ENCODE data around the gene CELA1. TPM values are rescaled to one million over a fixed set of nuclear protein-coding genes. Genes with fewer than 3 reads are reported as not detected.
"Not testable (repeated sequence)": the region's sequence is repeated elsewhere in the genome, so short reads cannot be mapped to it uniquely, and the experiment has no call there.

Gene CELA1
- total RNA-seq, 6 experiments from 2014 or later: not detected

DNA sequence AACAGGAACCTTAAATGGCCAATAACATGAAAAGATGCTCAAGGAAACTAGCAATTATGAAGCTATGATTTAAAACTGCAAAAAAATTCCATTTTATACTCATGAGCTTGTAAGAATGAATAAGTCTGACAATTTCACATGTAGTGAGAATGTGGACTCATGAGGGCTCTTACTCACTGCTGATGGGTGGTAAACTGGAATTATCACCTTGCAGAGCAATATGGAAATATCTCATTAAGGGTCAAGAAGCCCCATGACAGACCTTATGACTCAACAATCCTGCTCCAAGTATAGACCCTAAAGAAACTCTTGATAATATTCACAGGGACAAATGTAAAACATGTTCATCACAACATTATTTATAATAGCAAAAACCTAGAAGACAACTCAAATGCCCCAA is 52.8 kb downstream of the CELA1 start:
- ATAC-seq: no peak
- Histone ChIP-seq H3K4me1 (no peaks in the 10 kb centered on the region), H3K27ac (no peak overlapping the region), H3K9me3 (no peaks in the 10 kb centered on the region), H3K4me3 (no peak overlapping the region), H3K36me3 (no peaks in the 10 kb centered on the region), H3K27me3 (no peaks in the 10 kb centered on the region)
- intact Hi-C loops (cut with DNase I): no loop called here
- no peak for DNase-seq
- TF ChIP-seq, protein P1, sequence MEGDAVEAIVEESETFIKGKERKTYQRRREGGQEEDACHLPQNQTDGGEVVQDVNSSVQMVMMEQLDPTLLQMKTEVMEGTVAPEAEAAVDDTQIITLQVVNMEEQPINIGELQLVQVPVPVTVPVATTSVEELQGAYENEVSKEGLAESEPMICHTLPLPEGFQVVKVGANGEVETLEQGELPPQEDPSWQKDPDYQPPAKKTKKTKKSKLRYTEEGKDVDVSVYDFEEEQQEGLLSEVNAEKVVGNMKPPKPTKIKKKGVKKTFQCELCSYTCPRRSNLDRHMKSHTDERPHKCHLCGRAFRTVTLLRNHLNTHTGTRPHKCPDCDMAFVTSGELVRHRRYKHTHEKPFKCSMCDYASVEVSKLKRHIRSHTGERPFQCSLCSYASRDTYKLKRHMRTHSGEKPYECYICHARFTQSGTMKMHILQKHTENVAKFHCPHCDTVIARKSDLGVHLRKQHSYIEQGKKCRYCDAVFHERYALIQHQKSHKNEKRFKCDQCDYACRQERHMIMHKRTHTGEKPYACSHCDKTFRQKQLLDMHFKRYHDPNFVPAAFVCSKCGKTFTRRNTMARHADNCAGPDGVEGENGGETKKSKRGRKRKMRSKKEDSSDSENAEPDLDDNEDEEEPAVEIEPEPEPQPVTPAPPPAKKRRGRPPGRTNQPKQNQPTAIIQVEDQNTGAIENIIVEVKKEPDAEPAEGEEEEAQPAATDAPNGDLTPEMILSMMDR (IDR thresholded peaks at IDR 0.05): no peak
- TF ChIP-seq POLR2A (IDR thresholded peaks at IDR 0.05): no peak

DNA sequence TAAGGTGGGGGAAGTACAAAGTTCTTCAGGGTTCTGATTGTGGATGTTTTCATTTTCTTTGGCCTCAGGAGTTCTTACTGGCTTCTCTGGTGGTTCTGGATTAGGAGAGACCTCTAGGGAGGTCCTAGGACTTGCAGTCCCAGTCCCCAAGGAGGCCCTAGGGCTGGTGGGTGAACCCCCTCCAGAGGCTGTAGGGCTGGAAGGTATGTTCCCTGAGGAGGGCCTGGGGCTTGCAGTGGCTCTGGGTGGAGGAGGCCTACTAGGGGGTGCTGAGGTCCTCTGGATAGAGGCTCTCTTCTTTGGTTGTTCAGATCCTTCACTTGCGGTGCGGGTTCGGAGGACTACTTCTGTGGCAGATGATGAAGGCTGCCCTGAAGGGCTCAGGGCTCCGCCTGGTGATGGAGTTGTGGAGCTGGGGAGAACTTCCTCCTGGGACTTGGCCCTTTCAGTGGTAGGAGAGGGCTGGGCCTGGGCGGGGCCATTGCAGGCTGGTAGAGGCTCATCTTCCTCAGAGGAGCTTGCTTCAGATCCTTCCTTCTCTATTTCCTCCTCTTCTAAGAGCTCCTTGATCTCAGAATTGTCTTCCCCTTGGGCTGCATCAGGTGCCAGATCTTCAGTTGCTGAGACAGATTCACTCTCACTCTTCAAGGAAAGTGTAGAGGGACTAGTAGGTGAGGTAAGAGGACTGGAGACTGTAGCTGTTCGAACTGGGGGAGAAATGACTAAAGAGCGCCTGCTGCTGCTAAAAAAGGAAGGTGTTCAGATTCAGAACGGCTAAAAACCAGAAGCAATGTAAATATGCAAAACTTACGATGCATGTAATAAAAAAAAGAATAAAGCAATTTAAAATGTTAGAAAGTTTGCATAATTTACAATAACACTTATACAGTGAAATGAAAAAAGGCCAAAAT is 54.6 kb downstream of the CELA1 start:
- H3K27ac ChIP-seq; H3K27me3 ChIP-seq; H3K4me1 ChIP-seq; H3K36me3 ChIP-seq; H3K4me3 ChIP-seq; intact Hi-C loops (cut with DNase I); H3K9me3 ChIP-seq: not testable (repeated sequence)
- 41% methylated on average over 4 of the region's 9 CpGs for WGBS (ENCODE audit: insufficient coverage, low coverage, low lambda C conversion rate, missing lambda C conversion rate)
- peak; percentile 63 to 79 (median 75) for ATAC-seq
- peak; percentile 54 to 67 (median 56) for DNase-seq

DNA sequence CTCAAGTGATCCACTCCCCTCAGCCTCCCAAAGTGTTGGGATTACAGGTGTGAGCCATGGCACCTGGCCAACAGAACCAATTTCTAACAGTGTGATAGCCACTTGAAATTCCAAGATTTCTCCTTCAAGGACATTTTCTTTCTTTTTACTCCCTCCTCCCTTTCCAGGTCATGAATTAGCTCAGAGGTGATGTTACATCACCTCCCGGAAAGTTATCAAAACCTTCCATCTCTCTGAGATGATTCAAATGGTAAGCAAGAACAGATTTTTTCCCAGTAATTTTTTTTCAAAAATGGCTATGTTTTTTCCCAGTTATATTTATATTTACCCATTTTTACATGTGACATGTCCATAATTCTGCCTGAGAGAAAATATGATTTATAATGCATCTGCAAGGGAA is 60.6 kb downstream of the CELA1 start:
- TF ChIP-seq, protein P1 (IDR thresholded peaks at IDR 0.05): no peak
- no peak for TF ChIP-seq POLR2A (IDR thresholded peaks at IDR 0.05)
- no peak for ATAC-seq
- Histone ChIP-seq H3K4me1 (no peaks in the 10 kb centered on the region), H3K36me3 (no peaks in the 10 kb centered on the region), H3K9me3 (no peaks in the 10 kb centered on the region), H3K4me3 (no peak overlapping the region), H3K27ac (no peak overlapping the region), H3K27me3 (no peaks in the 10 kb centered on the region)
- WGBS (ENCODE audit: insufficient coverage, low coverage, low lambda C conversion rate, missing lambda C conversion rate): 40% methylated on average over 1 of the region's 1 CpG
- no peak for DNase-seq
- intact Hi-C loops (cut with DNase I): no loop called here

DNA sequence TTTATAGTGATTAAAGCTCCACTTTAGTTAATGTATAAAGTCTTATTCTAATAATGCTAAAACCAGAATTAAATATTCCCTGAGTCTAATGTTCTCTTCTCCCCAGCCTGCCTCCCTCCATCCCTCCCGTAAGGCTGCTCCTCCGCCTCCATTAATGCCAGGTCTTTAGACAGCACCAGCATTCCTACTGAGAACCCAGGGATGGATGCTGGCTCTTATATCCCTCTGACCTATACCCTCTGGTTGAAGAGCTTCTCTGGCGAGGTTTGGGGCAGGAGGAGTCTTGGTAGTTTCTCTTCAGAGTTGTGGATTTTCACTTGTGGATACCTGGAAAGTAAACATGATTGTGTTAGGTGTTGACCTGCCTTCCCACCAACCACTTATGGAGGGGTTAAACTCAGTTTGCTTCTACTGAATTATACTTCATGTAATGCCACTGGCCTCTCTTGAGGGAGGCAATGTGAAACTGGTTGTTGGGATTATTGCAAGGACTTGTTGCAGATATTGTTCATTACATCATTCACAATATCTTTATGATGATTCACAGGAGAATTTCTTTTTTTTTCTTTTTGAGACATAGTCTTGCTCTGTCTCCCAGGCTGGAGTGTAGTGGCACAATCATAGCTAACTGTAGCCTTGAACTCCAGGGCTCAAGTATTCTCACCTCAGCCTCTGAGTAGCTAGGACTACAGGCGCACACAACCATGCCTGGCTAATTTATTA is 65.1 kb downstream of the CELA1 start:
- no peak overlapping the region for H3K4me3 ChIP-seq
- intact Hi-C loops (cut with DNase I): no loop called here
- H3K27ac ChIP-seq: no peak overlapping the region
- no peaks in the 10 kb centered on the region for H3K36me3 ChIP-seq
- H3K9me3 ChIP-seq: no peaks in the 10 kb centered on the region
- no peak for TF ChIP-seq POLR2A (IDR thresholded peaks at IDR 0.05)
- TF ChIP-seq, protein P1 (IDR thresholded peaks at IDR 0.05): no peak
- H3K4me1 ChIP-seq: no peaks in the 10 kb centered on the region
- WGBS (ENCODE audit: insufficient coverage, low coverage, low lambda C conversion rate, missing lambda C conversion rate): 90% methylated on average over 3 of the region's 4 CpGs
- no peak for ATAC-seq
- DNase-seq: no peak
- H3K27me3 ChIP-seq: no peaks in the 10 kb centered on the region

Other genes starting within 250 kb of the CELA1 start
- 1 to 10 TPM; 6.3 to 9.4 (median 7.3) TPM for gene TFCP2, start 173.5 kb downstream of the CELA1 start, total RNA-seq
- gene POU6F1, start 128.6 kb downstream of the CELA1 start, total RNA-seq: 1 to 10 TPM; 2.5 to 7.0 (median 3.6) TPM
- 100 to 1,000 TPM in 3 of 6 experiments, 10 to 100 TPM in 3; 69.0 to 123 (median 108) TPM for gene DAZAP2, start 107.9 kb downstream of the CELA1 start, total RNA-seq
- gene SMAGP, start 76.3 kb downstream of the CELA1 start, total RNA-seq: 1 to 10 TPM; 2.9 to 9.7 (median 5.6) TPM
- 1 to 10 TPM; 2.3 to 5.8 (median 3.7) TPM for gene BIN2, start 22.5 kb downstream of the CELA1 start, total RNA-seq
- gene GALNT6, start 44.7 kb upstream of the CELA1 start, total RNA-seq: 1 to 10 TPM in 3 of 6 experiments, under 1 TPM in 3; 0.55 to 3.3 (median 1.3) TPM
- under 1 TPM; 0.04 to 0.55 (median 0.19) TPM for gene SLC4A8, start 78.2 kb upstream of the CELA1 start, total RNA-seq
- 1 to 10 TPM; 1.7 to 5.6 (median 3.7) TPM for gene SCN8A, start 244.6 kb upstream of the CELA1 start, total RNA-seq

Data from right lobe of liver (tissue), 6 donors.